AG10803 (cell line): Measurements from ENCODE around the gene FUT7.

Experiments
- DNase-seq: peaks from one replicate; pipeline ENCODE4 v3.0.0; 2010; ENCODE audit warnings: low read depth
- H3K4me3 ChIP-seq: 2 replicates; pipeline ENCODE4 v1.5.1; 2011; ENCODE audit warnings: mild to moderate bottlenecking, low read length, control low read depth
- TF ChIP-seq, protein P1 (sequence below): conservative IDR thresholded peaks from 2 replicates; pipeline ENCODE4 v1.5.1; 2011; ENCODE audit warnings: mild to moderate bottlenecking, low read length, control low read depth, inconsistent platforms

FUT7 gene, protein sequence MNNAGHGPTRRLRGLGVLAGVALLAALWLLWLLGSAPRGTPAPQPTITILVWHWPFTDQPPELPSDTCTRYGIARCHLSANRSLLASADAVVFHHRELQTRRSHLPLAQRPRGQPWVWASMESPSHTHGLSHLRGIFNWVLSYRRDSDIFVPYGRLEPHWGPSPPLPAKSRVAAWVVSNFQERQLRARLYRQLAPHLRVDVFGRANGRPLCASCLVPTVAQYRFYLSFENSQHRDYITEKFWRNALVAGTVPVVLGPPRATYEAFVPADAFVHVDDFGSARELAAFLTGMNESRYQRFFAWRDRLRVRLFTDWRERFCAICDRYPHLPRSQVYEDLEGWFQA

DNA sequence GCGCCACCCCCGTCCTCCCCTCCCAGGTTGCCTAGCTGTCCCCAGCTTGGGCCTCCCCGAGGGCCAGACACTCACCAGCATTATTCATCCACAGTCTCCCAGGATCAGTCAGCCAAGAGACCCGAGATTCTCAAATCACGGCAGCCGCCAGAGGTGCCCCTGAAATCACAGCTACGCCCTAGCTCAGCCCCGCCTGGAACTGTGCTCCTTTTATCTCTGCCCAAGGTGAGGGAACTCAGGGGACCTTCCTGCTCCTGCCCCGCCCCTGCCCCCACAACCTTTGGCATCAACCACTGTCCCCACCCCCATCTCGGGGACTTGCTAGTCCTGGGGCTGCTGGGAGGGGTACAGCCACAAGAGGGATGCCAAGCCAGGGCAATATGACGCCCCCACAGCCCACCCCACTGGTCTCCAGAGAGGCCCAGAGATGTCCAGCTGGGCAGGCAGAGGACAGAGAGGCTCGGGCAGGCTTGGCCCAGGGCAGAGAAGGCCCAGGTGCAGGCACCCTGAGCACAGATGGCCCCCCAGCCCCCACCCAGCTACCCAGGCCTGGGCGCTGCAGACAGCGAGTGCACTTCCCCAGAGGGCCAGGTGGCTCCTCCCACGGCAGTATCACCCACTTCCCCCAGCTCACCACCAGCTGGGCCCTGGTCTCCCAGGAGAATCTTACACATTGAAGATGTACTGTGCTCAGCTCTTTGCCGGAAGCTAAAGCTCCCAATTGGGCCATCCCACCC, at the start of gene FUT7:
FUT7 (minus strand) TSS at position 185 of the 737 bp plus-strand sequence; CDS start at position 88, 97 bp downstream.
- DNase-seq = no peak
- TF ChIP-seq, protein P1, sequence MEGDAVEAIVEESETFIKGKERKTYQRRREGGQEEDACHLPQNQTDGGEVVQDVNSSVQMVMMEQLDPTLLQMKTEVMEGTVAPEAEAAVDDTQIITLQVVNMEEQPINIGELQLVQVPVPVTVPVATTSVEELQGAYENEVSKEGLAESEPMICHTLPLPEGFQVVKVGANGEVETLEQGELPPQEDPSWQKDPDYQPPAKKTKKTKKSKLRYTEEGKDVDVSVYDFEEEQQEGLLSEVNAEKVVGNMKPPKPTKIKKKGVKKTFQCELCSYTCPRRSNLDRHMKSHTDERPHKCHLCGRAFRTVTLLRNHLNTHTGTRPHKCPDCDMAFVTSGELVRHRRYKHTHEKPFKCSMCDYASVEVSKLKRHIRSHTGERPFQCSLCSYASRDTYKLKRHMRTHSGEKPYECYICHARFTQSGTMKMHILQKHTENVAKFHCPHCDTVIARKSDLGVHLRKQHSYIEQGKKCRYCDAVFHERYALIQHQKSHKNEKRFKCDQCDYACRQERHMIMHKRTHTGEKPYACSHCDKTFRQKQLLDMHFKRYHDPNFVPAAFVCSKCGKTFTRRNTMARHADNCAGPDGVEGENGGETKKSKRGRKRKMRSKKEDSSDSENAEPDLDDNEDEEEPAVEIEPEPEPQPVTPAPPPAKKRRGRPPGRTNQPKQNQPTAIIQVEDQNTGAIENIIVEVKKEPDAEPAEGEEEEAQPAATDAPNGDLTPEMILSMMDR = no peak
- no peak within 1 kb of the TSS for H3K4me3 ChIP-seq

DNA sequence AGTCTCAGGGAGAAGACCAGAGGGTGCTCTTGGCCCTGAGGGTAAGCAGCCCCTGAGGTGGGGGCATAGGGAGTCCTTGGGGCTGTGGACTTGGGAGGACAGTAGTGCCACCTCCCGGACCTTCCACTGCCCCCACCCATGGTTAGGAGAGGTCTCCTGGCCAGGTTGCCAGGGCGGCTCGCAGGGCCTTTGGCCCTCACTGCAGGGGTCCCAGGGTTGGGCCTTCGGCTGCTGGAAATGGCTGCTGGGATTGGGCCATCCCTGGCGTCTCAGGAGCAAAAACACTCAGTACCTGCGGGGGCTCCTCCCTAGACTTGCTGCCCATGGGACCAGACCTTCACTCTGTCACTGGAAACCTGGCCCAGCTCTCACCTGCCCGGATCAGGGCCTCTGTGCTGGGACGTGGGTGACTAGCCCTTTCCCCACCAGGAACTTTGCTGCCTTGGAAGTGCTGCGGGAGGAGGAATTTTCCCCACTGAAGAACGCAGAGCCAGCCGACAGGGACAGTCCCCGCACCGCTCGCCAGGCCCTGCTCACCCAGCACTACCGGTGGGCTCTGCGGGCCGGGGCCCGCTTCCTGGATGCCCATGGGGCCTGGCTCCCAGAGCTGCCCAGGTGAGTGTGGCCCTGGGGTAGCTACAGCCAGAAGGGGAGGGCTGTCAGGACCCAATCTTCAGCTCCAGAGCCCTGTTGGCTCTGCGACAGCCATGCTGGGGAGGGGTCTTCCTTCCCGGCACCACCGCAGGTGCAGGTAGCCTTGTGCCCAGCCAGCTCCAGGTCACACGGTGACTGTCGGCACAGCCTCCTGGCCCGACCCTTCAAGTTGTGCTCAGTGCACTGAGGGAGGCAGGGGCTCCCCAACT, 48.6 kb upstream of the FUT7 start:
- H3K4me3 ChIP-seq = no peak overlapping the region
- DNase-seq = no peak

DNA sequence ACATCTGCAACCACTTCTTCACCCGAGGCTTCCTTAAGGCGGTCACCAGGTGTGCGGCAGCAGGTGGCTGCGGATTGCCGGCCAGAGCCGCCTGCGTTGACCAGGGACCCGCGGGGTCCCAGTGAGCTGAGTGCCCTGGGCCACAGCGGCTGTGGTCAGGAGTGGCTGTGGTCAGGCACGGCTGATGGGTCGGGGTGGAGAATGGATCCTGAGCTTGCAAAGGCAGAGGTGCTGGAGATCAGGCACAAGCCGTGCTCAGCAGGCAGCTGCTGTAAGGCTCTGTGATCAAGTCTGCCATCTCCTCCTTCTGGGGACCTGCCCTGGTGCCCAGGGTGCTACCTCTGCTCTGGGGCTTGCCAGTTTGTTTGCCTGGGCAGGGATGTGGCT, 47.5 kb upstream of the FUT7 start:
- TF ChIP-seq, protein P1 = no peak
- H3K4me3 ChIP-seq = no peak overlapping the region
- no peak for DNase-seq

More for the DNA sequence above, 48.6 kb upstream of the FUT7 start:
- TF ChIP-seq, protein P1 = no peak

DNA sequence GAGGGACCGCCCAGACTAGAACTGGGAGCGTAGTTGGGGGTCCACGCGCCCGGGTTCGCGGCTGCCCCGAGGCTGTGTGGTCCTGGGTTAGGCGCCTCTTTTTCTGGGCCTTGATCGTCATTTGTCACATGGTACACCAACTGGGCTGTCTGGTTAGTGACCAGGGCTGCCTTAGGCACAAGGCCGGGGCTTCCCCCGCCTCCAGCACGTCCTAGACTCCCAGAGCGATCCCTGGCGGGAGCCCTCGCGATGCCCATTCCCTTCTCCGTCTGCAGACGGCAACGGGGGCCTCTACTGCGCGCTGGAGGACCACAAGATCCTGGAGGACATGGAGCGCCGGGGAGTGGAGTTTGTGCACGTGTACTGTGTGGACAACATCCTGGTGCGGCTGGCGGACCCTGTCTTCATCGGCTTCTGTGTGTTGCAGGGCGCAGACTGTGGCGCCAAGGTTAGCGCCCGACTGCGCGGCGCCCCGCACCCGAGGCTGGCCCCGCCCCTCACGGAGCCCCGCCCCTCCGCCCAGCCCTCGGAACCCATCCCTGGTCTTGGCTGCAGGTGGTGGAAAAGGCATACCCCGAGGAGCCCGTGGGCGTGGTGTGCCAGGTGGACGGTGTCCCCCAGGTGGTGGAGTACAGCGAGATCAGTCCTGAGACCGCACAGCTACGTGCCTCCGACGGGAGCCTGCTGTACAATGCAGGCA, 47.0 kb upstream of the FUT7 start:
- TF ChIP-seq, protein P1 = no peak
- no peak for DNase-seq
- peak overlapping the region; percentile 68 for H3K4me3 ChIP-seq

DNA sequence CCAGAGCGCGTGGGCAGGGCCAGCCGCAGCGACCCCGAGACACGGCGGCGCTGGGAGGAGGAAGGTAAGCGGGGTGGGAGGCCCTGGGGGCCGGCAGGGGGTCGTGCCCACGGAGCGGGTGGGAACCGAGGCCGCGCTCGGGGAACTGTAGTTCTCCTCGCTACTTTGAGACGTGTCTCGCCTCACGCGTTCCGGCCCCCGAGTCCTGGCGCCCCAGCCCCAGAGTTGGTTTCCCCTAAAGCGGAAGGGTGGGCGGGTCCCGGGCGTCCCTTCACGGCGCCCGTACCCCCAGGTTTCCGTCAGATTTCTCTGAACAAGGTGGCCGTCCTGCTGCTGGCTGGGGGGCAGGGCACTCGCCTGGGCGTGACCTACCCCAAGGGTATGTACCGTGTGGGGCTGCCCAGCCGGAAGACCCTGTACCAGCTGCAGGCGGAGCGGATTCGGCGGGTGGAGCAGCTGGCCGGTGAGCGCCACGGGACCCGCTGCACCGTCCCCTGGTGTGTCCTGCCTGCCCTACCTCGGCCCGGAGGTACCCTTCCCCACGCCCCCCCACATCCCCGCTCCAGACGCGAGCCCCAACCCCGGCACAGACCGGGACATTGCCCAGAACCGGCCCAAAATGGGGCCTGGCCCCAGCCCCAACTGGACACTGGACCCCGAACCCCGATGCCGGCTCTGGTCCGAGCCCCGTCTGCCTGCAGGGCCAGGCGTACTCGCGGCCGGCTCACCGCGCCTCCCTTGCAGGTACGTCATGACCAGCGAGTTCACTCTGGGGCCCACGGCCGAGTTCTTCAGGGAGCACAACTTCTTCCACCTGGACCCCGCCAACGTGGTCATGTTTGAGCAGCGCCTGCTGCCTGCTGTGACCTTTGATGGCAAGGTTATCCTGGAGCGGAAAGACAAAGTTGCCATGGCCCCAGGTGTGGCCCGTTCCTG, 46.1 kb upstream of the FUT7 start:
- peak overlapping the region; percentile 68 for H3K4me3 ChIP-seq
- no peak for DNase-seq
- TF ChIP-seq, protein P1 = no peak
